SK-N-SH (cell line): ENCODE measurements around the gene DAB2. TPM values are rescaled to one million over a fixed set of nuclear protein-coding genes. Genes with fewer than 3 reads are reported as not detected.

Experiments used
- CTCF ChIA-PET: fragments of 300-600, 350-600 bp; formaldehyde crosslinking; extraction: SDS; loops from one replicate; lab custom pipeline; 2021; lab: Yijun Ruan, JAX
- POLR2A ChIA-PET: fragments of 350-600 bp; sonication (Branson Sonifier 250); formaldehyde crosslinking; extraction: SDS; loops from one replicate; lab custom pipeline; 2020; ENCODE audit warnings: antibody characterized with exemption, inconsistent platforms; lab: Yijun Ruan, JAX
- DNase-seq: peaks from one replicate; pipeline ENCODE4 v3.0.0; 2012
- H2AFZ ChIP-seq: fragments of 200-600 bp; sonication (generic); 2 replicates; pipeline ENCODE4 v1.8.1; 2016; ENCODE audit warnings: antibody characterized with exemption, mild to moderate bottlenecking, low read depth
- H3F3A ChIP-seq: fragments of 200-600 bp; sonication (generic); replicated peaks from 2 replicates; pipeline ENCODE3; 2016; ENCODE audit warnings: antibody characterized with exemption, mild to moderate bottlenecking; ENCODE audit not compliant: insufficient read depth
- H3K27ac ChIP-seq, 2 experiments: fragments of 200-500 bp in 1 of 2; fragments of 200-600 bp in 1 of 2; sonication (Bioruptor generic) in 1 of 2; sonication (generic), shearing (Covaris generic) in 1 of 2; 2 replicates each; pipeline versions ENCODE4 v1.5.1 to v1.6.1; 2014 to 2016; ENCODE audit warnings: low read depth in 2 of 2, inconsistent platforms in 1 of 2, low read length in 1 of 2, mild to moderate bottlenecking in 1 of 2, mixed read lengths in 1 of 2
- H3K27me3 ChIP-seq: fragments of 200-600 bp; sonication (generic), shearing (Covaris generic); 2 replicates; pipeline ENCODE4 v1.6.1; 2016; ENCODE audit warnings: mixed run types; ENCODE audit not compliant: insufficient read depth
- H3K36me3 ChIP-seq, 2 experiments: fragments of 200-500 bp in 1 of 2; fragments of 200-600 bp in 1 of 2; sonication (Bioruptor generic) in 1 of 2; sonication (generic) in 1 of 2; replicated peaks in 1 of 2; 2 replicates each; pipeline versions ENCODE3 to v1.5.1; 2014 to 2016; ENCODE audit warnings: low read length in 1 of 2, mild to moderate bottlenecking in 1 of 2; ENCODE audit not compliant: insufficient read depth in 2 of 2, control insufficient read depth in 1 of 2
- H3K4me1 ChIP-seq, 2 experiments: fragments of 200-500 bp in 1 of 2; fragments of 200-600 bp in 1 of 2; sonication (Bioruptor generic) in 1 of 2; sonication (generic), shearing (Covaris generic) in 1 of 2; 2 replicates each; pipeline versions ENCODE4 v1.5.1 to v1.6.1; 2014 to 2016; ENCODE audit warnings: low read depth in 1 of 2, low read length in 1 of 2, mixed run types in 1 of 2; ENCODE audit not compliant: insufficient read depth in 2 of 2, control insufficient read depth in 1 of 2
- H3K4me2 ChIP-seq: fragments of 200-600 bp; sonication (generic), shearing (Covaris generic); 2 replicates; pipeline ENCODE4 v1.6.1; 2017; ENCODE audit warnings: mixed run types
- H3K4me3 ChIP-seq, 2 experiments: fragments of 200-500 bp in 1 of 2; fragments of 200-600 bp in 1 of 2; sonication (Bioruptor generic) in 1 of 2; sonication (generic), shearing (Covaris generic) in 1 of 2; 2 replicates each; pipeline versions ENCODE4 v1.5.1 to v1.8.1; 2014 to 2016; ENCODE audit warnings: low read depth in 2 of 2, inconsistent platforms in 1 of 2, low read length in 1 of 2, mild to moderate bottlenecking in 1 of 2, mixed read lengths in 1 of 2, moderate library complexity in 1 of 2
- H3K79me2 ChIP-seq: fragments of 200-600 bp; sonication (generic); 2 replicates; pipeline ENCODE4 v1.8.1; 2017; ENCODE audit warnings: mild to moderate bottlenecking; ENCODE audit not compliant: insufficient read depth
- H3K9ac ChIP-seq: fragments of 200-600 bp; sonication (generic); 2 replicates; pipeline ENCODE4 v1.6.1; 2017; ENCODE audit warnings: mixed run types
- H3K9me2 ChIP-seq: fragments of 200-600 bp; sonication (generic); 2 replicates; pipeline ENCODE4 v1.6.1; 2017; ENCODE audit warnings: mixed run types
- H3K9me3 ChIP-seq: fragments of 200-600 bp; sonication (generic); 2 replicates; pipeline ENCODE4 v1.6.1; 2017; ENCODE audit warnings: mixed run types, mild to moderate bottlenecking, moderate library complexity
- H4K20me1 ChIP-seq: fragments of 200-600 bp; sonication (generic); 2 replicates; pipeline ENCODE4 v1.6.1; 2017; ENCODE audit warnings: mild to moderate bottlenecking, mixed run types; ENCODE audit not compliant: insufficient read depth
- ELF1 ChIP-seq: IDR thresholded peaks from 2 replicates; pipeline ENCODE4 v1.4.0; 2012
- FOSL2 ChIP-seq: IDR thresholded peaks from 2 replicates; pipeline ENCODE4 v1.4.0; 2012; ENCODE audit warnings: low read depth, mild to moderate bottlenecking, moderate library complexity, borderline replicate concordance
- FOXJ3 ChIP-seq: sonication (generic); formaldehyde crosslinking; IDR thresholded peaks from 2 replicates; pipeline ENCODE4 v1.5.1; 2020; ENCODE audit warnings: mild to moderate bottlenecking, missing genetic modification reagents
- MXI1 ChIP-seq: IDR thresholded peaks from 2 replicates; pipeline ENCODE4 v1.6.1; 2012; ENCODE audit warnings: mild to moderate bottlenecking, low read depth, low read length, improper control_type of control experiment
- NFIC ChIP-seq: IDR thresholded peaks from 2 replicates; pipeline ENCODE4 v1.4.0; 2012; ENCODE audit warnings: borderline replicate concordance
- NRF1 ChIP-seq: IDR thresholded peaks from 2 replicates; pipeline ENCODE4 v1.6.1; 2012; ENCODE audit warnings: low read depth, mild to moderate bottlenecking, low read length
- RAD21 ChIP-seq: IDR thresholded peaks from 2 replicates; pipeline ENCODE4 v1.6.1; 2012; ENCODE audit warnings: mild to moderate bottlenecking, low read length
- RXRA ChIP-seq: IDR thresholded peaks from 2 replicates; pipeline ENCODE4 v1.4.0; 2012; ENCODE audit warnings: low read depth, mild to moderate bottlenecking, borderline replicate concordance
- SMC3 ChIP-seq: IDR thresholded peaks from 2 replicates; pipeline ENCODE4 v1.6.1; 2012; ENCODE audit warnings: low read depth, low read length, improper control_type of control experiment
- TCF12 ChIP-seq: IDR thresholded peaks from 2 replicates; pipeline ENCODE4 v1.4.0; 2012
- WGBS: methylation state at CpG from one replicate; pipeline ENCODE4 v1.1.6; 2017; ENCODE audit warnings: low lambda C conversion rate; 5-methylcytosine and 5-hydroxymethylcytosine counted together
- polyA plus RNA-seq, 3 experiments: library from polyadenylated mRNA; depleted of rRNA; stranded (reverse); fragments of >200 nt; gene quantifications; 2 replicates each; pipeline ENCODE4 v1.2.3, GENCODE V29; 2012
- TF ChIP-seq, protein P1 (sequence below): fragments of 150-350 bp; IDR thresholded peaks from 2 replicates; pipeline ENCODE4 v1.6.1; 2016; ENCODE audit warnings: mild to moderate bottlenecking, low read depth, low read length
- TF ChIP-seq, protein P2 (sequence below): fragments of 150-350 bp; IDR thresholded peaks from 2 replicates; pipeline ENCODE4 v1.6.1; 2017; ENCODE audit warnings: antibody characterized with exemption, low read length, low read depth, borderline replicate concordance

The DAB2 gene
- polyA plus RNA-seq, 1 of the 3 experiments (the other 2 are of a cell fraction), result 23.7 TPM

- H3K9ac ChIP-seq, result peak overlapping the region; percentile 84
- H2AFZ ChIP-seq, result no peak overlapping the region
- H3K9me3 ChIP-seq, result no peaks in the 10 kb centered on the region
- peaks cover 0 to 1% of the 10 kb centered on the region in 2 experiments for H3K36me3 ChIP-seq
- ChIA-PET POLR2A (no interaction called here), CTCF (interaction anchor here (2.0 kb wide), 1 partner anchor 125 kb away, joined by 5 read pairs; no protein-coding TSS in a partner anchor)
- peak overlapping the region; percentile 82 for H3K4me2 ChIP-seq
- no peaks in the 10 kb centered on the region for H3K9me2 ChIP-seq
- DNase-seq, result no peak
- H4K20me1 ChIP-seq, result peaks cover 4% of the 10 kb centered on the region; the same call in 1 of the 2 replicates
- peak overlapping the region in 1 of 2 experiments; percentile 66; a peak in 2 of 4 replicates for H3K27ac ChIP-seq
- WGBS, result 24% methylated on average over 2 of the region's 2 CpGs
- TF ChIP-seq FOSL2 (no peak), FOXJ3 (no peak), RXRA (no peak)
- TF ChIP-seq, protein P1, sequence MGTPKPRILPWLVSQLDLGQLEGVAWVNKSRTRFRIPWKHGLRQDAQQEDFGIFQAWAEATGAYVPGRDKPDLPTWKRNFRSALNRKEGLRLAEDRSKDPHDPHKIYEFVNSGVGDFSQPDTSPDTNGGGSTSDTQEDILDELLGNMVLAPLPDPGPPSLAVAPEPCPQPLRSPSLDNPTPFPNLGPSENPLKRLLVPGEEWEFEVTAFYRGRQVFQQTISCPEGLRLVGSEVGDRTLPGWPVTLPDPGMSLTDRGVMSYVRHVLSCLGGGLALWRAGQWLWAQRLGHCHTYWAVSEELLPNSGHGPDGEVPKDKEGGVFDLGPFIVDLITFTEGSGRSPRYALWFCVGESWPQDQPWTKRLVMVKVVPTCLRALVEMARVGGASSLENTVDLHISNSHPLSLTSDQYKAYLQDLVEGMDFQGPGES, result no peak
- TF ChIP-seq, protein P2, sequence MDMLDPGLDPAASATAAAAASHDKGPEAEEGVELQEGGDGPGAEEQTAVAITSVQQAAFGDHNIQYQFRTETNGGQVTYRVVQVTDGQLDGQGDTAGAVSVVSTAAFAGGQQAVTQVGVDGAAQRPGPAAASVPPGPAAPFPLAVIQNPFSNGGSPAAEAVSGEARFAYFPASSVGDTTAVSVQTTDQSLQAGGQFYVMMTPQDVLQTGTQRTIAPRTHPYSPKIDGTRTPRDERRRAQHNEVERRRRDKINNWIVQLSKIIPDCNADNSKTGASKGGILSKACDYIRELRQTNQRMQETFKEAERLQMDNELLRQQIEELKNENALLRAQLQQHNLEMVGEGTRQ, result no peak
- no peaks in the 10 kb centered on the region; the same call in 1 of the 2 replicates for H3K27me3 ChIP-seq
- peaks cover 8% of the 10 kb centered on the region for H3F3A ChIP-seq
- H3K4me1 ChIP-seq, result peaks cover 2 to 15% of the 10 kb centered on the region in 2 experiments
- peaks cover 67% of the 10 kb centered on the region for H3K79me2 ChIP-seq
- H3K4me3 ChIP-seq, result peak overlapping the region; percentile 52 to 57; a peak in 3 of 4 replicates
Observed at GRCh38 chr5:39422728-39423285, 2.0 kb downstream of the DAB2 start.

DNA sequence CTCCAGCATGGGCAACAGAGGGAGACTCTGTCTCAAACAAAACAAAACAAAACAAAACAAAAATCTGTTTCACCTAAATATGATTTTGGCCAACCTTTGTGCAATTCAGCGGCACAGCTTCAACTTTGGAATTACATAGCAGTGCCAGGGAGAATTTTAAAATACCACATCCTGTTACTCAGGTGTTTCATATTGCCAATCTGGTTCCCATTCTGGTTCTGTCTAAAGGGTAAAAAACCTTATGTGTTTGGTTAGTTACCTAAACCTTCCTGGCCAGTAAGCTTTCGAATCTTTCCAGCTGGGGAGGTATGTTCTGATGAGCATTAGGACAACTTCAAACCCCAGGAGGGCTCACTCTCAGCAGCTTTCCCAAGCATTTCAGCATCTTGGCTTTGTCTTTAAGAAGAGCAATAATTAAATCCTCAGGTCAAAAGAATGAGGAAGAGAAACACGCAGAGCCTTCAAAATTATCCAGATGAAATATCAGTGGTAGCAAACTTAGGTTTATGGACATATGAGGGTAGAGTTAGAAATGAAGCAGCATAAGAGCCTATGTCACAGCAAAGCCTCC, 2.7 kb downstream of the DAB2 start:
- H3K4me3 ChIP-seq, result peak overlapping the region; percentile 6 to 52; a peak in 3 of 4 replicates
- CTCF ChIA-PET, result interaction anchor here (2.0 kb wide), 1 partner anchor 125 kb away, joined by 5 read pairs; no protein-coding TSS in a partner anchor
- H3K27ac ChIP-seq, result peak overlapping the region in 1 of 2 experiments; percentile 66; a peak in 1 of 4 replicates
- WGBS, result 35% methylated on average over 3 of the region's 3 CpGs
- peaks cover 0 to 8% of the 10 kb centered on the region in 2 experiments for H3K36me3 ChIP-seq
- no peaks in the 10 kb centered on the region for H3K9me3 ChIP-seq
- peaks cover 4% of the 10 kb centered on the region; the same call in 1 of the 2 replicates for H4K20me1 ChIP-seq
- H3K27me3 ChIP-seq, result no peaks in the 10 kb centered on the region; the same call in 1 of the 2 replicates
- no peak for TF ChIP-seq ELF1
- TF ChIP-seq SMC3, result no peak
- no peak for TF ChIP-seq TCF12
- no peak for TF ChIP-seq NRF1
- no peak for TF ChIP-seq FOXJ3
- TF ChIP-seq, protein P2, result no peak
- TF ChIP-seq RAD21, result no peak
- no peak for TF ChIP-seq NFIC
- no peak for TF ChIP-seq MXI1
- DNase-seq, result no peak
- POLR2A ChIA-PET, result no interaction called here
- peaks cover 2 to 11% of the 10 kb centered on the region in 2 experiments; a peak in 3 of 4 replicates for H3K4me1 ChIP-seq
- no peak overlapping the region for H2AFZ ChIP-seq
- H3K79me2 ChIP-seq, result peaks cover 74% of the 10 kb centered on the region
- H3F3A ChIP-seq, result peaks cover 7% of the 10 kb centered on the region
- no peaks in the 10 kb centered on the region for H3K9me2 ChIP-seq
- peak overlapping the region; percentile 82 for H3K4me2 ChIP-seq
- peak overlapping the region; percentile 84 for H3K9ac ChIP-seq
